GM23338 (cell line): ENCODE results near the gene NUP205. TPM values are rescaled to one million over a fixed set of nuclear protein-coding genes. Genes with fewer than 3 reads are reported as not detected.

ENCODE experiments used
- ATAC-seq: fragments of 200-7000 bp; cut with Tn5 transposase; 3 replicates; pipeline ENCODE4 v1.9.1; 2020
- DNase-seq: peaks from one replicate; pipeline ENCODE4 v3.0.0-alpha.2; 2015; ENCODE audit warnings: low spot score
- H2AFZ ChIP-seq: fragments of 200-600 bp; sonication (generic); 2 replicates; pipeline ENCODE4 v1.8.0; 2016; ENCODE audit warnings: antibody characterized with exemption, mild to moderate bottlenecking, moderate library complexity
- H3F3A ChIP-seq: fragments of 200-600 bp; sonication (generic); replicated peaks from 2 replicates; pipeline ENCODE4 v1.8.0; 2017; ENCODE audit warnings: antibody characterized with exemption, mixed run types, low read depth
- H3K27ac ChIP-seq: fragments of 200-600 bp; sonication (generic); 2 replicates; pipeline ENCODE4 v1.6.1; 2016; ENCODE audit warnings: low read depth
- H3K27me3 ChIP-seq: fragments of 200-600 bp; sonication (generic); 2 replicates; pipeline ENCODE4 v1.8.0; 2016; ENCODE audit warnings: mild to moderate bottlenecking, mixed run types, moderate library complexity; ENCODE audit not compliant: insufficient read depth
- H3K36me3 ChIP-seq: fragments of 200-600 bp; sonication (generic); 2 replicates; pipeline ENCODE4 v1.8.0; 2016; ENCODE audit warnings: mild to moderate bottlenecking; ENCODE audit not compliant: insufficient read depth
- H3K4me1 ChIP-seq: fragments of 200-600 bp; sonication (generic); 2 replicates; pipeline ENCODE4 v1.8.0; 2016; ENCODE audit warnings: mild to moderate bottlenecking, moderate library complexity; ENCODE audit not compliant: insufficient read depth
- H3K4me2 ChIP-seq: fragments of 200-600 bp; sonication (generic); 2 replicates; pipeline ENCODE4 v1.7.1; 2017; ENCODE audit warnings: mixed run types
- H3K4me3 ChIP-seq: fragments of 200-600 bp; sonication (generic); 2 replicates; pipeline ENCODE4 v1.6.1; 2016; ENCODE audit warnings: mixed run types
- H3K79me2 ChIP-seq: fragments of 200-600 bp; sonication (generic); replicated peaks from 2 replicates; pipeline ENCODE4 v1.8.0; 2017; ENCODE audit warnings: mild to moderate bottlenecking; ENCODE audit not compliant: insufficient read depth
- H3K9me2 ChIP-seq: fragments of 200-600 bp; sonication (generic); 2 replicates; pipeline ENCODE4 v1.8.0; 2017; ENCODE audit not compliant: insufficient read depth
- H4K20me1 ChIP-seq: fragments of 200-600 bp; sonication (generic); replicated peaks from 2 replicates; pipeline ENCODE4 v1.8.0; 2017; ENCODE audit warnings: mild to moderate bottlenecking; ENCODE audit not compliant: insufficient read depth
- H3K27ac Mint-ChIP-seq: 2 replicates; pipeline ENCODE4 v1.8.0; 2020; ENCODE audit warnings: inconsistent platforms, mild to moderate bottlenecking, moderate library complexity, mixed read lengths
- H3K27me3 Mint-ChIP-seq: 3 replicates; pipeline ENCODE4 v1.8.0; 2022; ENCODE audit warnings: low read depth, mild to moderate bottlenecking, moderate library complexity, mixed read lengths, inconsistent platforms; ENCODE audit not compliant: insufficient read depth, poor library complexity
- H3K36me3 Mint-ChIP-seq: 3 replicates; pipeline ENCODE4 v1.8.0; 2021; ENCODE audit warnings: low read depth, mild to moderate bottlenecking, inconsistent platforms, moderate library complexity, mixed read lengths
- H3K4me1 Mint-ChIP-seq: 3 replicates; pipeline ENCODE4 v1.8.0; 2020; ENCODE audit warnings: mild to moderate bottlenecking, inconsistent platforms, mixed read lengths
- H3K4me3 Mint-ChIP-seq: 3 replicates; pipeline ENCODE4 v1.8.0; 2021; ENCODE audit warnings: moderate library complexity, mild to moderate bottlenecking, inconsistent platforms, mixed read lengths
- H3K9me3 Mint-ChIP-seq: 3 replicates; pipeline ENCODE4 v1.8.0; 2020; ENCODE audit warnings: moderate library complexity, mild to moderate bottlenecking, inconsistent platforms, mixed read lengths
- CTCF ChIP-seq, 2 experiments: fragments of 200-600 bp in 1 of 2; sonication (generic) in 1 of 2; conservative IDR thresholded peaks; 2 replicates each; pipeline versions ENCODE4 v1.5.1 to v1.6.1; 2016 to 2017; ENCODE audit warnings: antibody characterized with exemption in 2 of 2, low read depth in 2 of 2, mild to moderate bottlenecking in 2 of 2, moderate library complexity in 1 of 2
- EZH2 ChIP-seq: fragments of 200-600 bp; sonication (generic); IDR thresholded peaks from one replicate; pipeline ENCODE4 v1.8.0; 2017; ENCODE audit warnings: antibody characterized with exemption, mild to moderate bottlenecking, low read depth; ENCODE audit not compliant: unreplicated experiment
- EZH2phosphoT487 ChIP-seq: fragments of 200-600 bp; sonication (generic); IDR thresholded peaks from one replicate; pipeline ENCODE4 v1.8.1; 2018; ENCODE audit warnings: antibody characterized with exemption; ENCODE audit not compliant: unreplicated experiment
- JUNB ChIP-seq: IDR thresholded peaks from one replicate; pipeline ENCODE4 v1.6.1; 2016; ENCODE audit warnings: antibody characterized with exemption; ENCODE audit not compliant: unreplicated experiment
- REST ChIP-seq: IDR thresholded peaks from one replicate; pipeline ENCODE4 v1.6.1; 2018; ENCODE audit warnings: antibody characterized with exemption; ENCODE audit not compliant: unreplicated experiment
- STAT1 ChIP-seq: IDR thresholded peaks from one replicate; pipeline ENCODE4 v1.6.1; 2016; ENCODE audit warnings: antibody characterized with exemption; ENCODE audit not compliant: unreplicated experiment
- ZNF114 ChIP-seq: fragments of 250-450 bp; sonication (Bioruptor Pico); IDR thresholded peaks from 2 replicates; pipeline ENCODE4 v1.5.0; 2020; ENCODE audit warnings: mild to moderate bottlenecking, moderate library complexity
- ZNF331 ChIP-seq: fragments of 250-450 bp; sonication (Bioruptor Pico); IDR thresholded peaks from 2 replicates; pipeline ENCODE4 v1.5.0; 2020; ENCODE audit warnings: low read depth, mild to moderate bottlenecking, moderate library complexity
- ZNF462 ChIP-seq: fragments of 250-450 bp; sonication (Bioruptor Pico); IDR thresholded peaks from 2 replicates; pipeline ENCODE4 v1.5.0; 2020; ENCODE audit warnings: mild to moderate bottlenecking, moderate library complexity
- polyA plus RNA-seq: library from polyadenylated mRNA; unstranded; fragments of >200 nt; fragmentation: Nextera tagmentation; extraction: Ambion mirVana; gene quantifications from 2 replicates; pipeline ENCODE4 v1.2.1, GENCODE V29; 2016
- total RNA-seq: library from RNA; depleted of rRNA; stranded (reverse); fragments of >200 nt; shearing (Covaris generic); gene quantifications from 2 replicates; pipeline ENCODE4 v1.2.3, GENCODE V29; 2014

NUP205 gene
- total and polyA plus RNA-seq, 2 experiments from 2014 or later = 150 to 212 TPM

GRCh38 chr7:135665042-135665441, 107.3 kb downstream of the NUP205 start:
- Mint-ChIP-seq H3K27ac (no peak overlapping the region), H3K36me3 (peaks cover 30% of the 10 kb centered on the region), H3K9me3 (no peaks in the 10 kb centered on the region; the same call in 2 of the 3 replicates), H3K4me1 (peaks cover 12% of the 10 kb centered on the region), H3K27me3 (peaks cover 4% of the 10 kb centered on the region), H3K4me3 (no peak overlapping the region)
- H3K27ac ChIP-seq = no peak overlapping the region
- H3F3A ChIP-seq = peaks cover 13% of the 10 kb centered on the region; the same call in 1 of the 2 replicates
- no peak for DNase-seq
- ATAC-seq = no peak
- H3K4me3 ChIP-seq = 0 out of 2 replicates have a peak overlapping the region, but pooled peaks have one; percentile 7
- H3K4me1 ChIP-seq = peaks cover 6% of the 10 kb centered on the region
- H4K20me1 ChIP-seq = no peaks in the 10 kb centered on the region
- H3K27me3 ChIP-seq = no peaks in the 10 kb centered on the region
- H3K79me2 ChIP-seq = peaks cover 76% of the 10 kb centered on the region
- H3K36me3 ChIP-seq = no peaks in the 10 kb centered on the region
- H2AFZ ChIP-seq = no peak overlapping the region
- TF ChIP-seq JUNB = no peak
- TF ChIP-seq ZNF462 (CRISPR knock-in tag) = no peak
- TF ChIP-seq REST = no peak
- no peak for TF ChIP-seq ZNF331 (CRISPR knock-in tag)
- TF ChIP-seq CTCF (conservative IDR thresholded peaks at IDR 0.05; ENCODE audit: low read depth in 2 of 2) = no peak
- TF ChIP-seq EZH2phosphoT487 = no peak
- no peak for TF ChIP-seq ZNF114
- TF ChIP-seq EZH2 = no peak
- no peak for TF ChIP-seq STAT1
- H3K4me2 ChIP-seq = peak overlapping the region; percentile 43; the same call in 1 of the 2 replicates
- H3K9me2 ChIP-seq = no peaks in the 10 kb centered on the region
